ENCODE results near the gene AGXT.

Gene AGXT

DNA sequence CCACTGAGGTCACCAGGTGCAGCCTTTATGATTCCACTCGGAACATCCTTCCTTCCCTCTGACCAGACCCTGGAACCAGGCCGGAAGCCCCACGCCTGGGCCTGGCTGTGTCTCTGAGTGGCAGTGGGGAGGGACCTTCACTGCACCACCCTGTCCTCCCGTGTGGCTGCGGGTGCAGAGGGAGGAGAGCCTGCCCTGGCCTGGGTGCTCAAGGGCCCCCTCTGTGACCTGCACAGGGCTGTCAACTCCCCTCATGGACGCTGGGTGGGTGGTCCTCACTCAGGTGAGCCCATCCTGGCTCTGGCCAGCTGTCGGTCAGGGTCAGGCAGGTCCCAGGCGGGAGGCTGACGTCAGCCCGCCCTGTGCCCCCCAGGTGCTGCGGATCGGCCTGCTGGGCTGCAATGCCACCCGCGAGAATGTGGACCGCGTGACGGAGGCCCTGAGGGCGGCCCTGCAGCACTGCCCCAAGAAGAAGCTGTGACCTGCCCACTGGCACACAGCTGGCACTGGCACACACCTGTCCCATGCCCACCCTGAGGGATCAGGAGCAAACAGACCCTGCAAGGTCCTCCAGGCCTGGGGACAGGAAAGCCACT, 9.8 kb downstream of the AGXT start:
- Mint-ChIP-seq H3K4me1 (no peaks in the 10 kb centered on the region), H3K4me3 (no peak overlapping the region), H3K36me3 (ENCODE audit: low read depth) (no peaks in the 10 kb centered on the region), H3K27ac (no peak overlapping the region), H3K27me3 (ENCODE audit: low read depth) (peaks cover 12% of the 10 kb centered on the region), H3K9me3 (no peaks in the 10 kb centered on the region)
- TF ChIP-seq, protein P1, sequence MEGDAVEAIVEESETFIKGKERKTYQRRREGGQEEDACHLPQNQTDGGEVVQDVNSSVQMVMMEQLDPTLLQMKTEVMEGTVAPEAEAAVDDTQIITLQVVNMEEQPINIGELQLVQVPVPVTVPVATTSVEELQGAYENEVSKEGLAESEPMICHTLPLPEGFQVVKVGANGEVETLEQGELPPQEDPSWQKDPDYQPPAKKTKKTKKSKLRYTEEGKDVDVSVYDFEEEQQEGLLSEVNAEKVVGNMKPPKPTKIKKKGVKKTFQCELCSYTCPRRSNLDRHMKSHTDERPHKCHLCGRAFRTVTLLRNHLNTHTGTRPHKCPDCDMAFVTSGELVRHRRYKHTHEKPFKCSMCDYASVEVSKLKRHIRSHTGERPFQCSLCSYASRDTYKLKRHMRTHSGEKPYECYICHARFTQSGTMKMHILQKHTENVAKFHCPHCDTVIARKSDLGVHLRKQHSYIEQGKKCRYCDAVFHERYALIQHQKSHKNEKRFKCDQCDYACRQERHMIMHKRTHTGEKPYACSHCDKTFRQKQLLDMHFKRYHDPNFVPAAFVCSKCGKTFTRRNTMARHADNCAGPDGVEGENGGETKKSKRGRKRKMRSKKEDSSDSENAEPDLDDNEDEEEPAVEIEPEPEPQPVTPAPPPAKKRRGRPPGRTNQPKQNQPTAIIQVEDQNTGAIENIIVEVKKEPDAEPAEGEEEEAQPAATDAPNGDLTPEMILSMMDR (IDR thresholded peaks at IDR 0.05; ENCODE audit: unreplicated experiment in 3 of 3): no peak

DNA sequence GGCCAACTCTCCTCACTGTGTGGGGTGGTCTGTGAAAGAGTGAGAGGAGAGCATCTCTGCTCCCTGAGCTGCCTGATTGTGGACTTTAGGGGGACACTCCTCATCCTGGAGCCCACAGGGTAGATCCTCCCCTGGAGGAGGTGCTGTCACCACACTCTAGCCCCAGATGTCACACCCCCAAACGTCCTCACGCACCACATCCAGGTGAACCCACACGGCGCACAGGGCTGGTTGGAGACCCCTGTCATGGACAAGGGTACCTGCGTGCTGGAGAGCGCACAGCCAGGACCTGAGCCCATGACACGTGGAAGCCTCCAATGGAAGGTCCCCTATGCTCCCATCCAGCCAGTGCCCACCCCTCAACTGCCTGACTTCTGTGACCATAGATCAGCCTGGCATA, 10.5 kb downstream of the AGXT start:
- Mint-ChIP-seq H3K4me3 (no peak overlapping the region), H3K9me3 (no peaks in the 10 kb centered on the region), H3K36me3 (ENCODE audit: low read depth) (no peaks in the 10 kb centered on the region), H3K27ac (no peak overlapping the region), H3K27me3 (ENCODE audit: low read depth) (peaks cover 12% of the 10 kb centered on the region), H3K4me1 (no peaks in the 10 kb centered on the region)
- TF ChIP-seq, protein P1 (IDR thresholded peaks at IDR 0.05; ENCODE audit: unreplicated experiment in 3 of 3): no peak

DNA sequence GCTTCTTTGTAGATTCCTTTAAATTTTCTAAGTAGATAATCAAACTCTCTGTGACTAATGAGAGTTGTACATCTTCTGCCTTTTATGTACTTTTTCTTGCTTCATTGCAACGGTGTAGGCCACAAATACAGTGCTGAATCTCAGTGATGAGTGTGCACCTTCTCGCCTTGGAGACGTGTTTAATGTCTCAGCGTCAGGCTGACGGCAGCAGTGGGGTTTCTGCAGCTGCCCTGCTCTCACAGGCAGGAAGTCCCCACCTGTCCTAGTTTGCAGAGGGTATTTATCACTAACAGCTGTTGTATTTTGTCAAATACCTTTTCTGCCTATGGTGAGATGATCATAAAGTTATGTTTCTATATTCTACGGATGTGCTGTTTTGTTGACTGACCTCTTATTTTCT, 13.3 kb downstream of the AGXT start:
- H3K27me3 Mint-ChIP-seq (ENCODE audit: low read depth): peaks cover 12% of the 10 kb centered on the region

DNA sequence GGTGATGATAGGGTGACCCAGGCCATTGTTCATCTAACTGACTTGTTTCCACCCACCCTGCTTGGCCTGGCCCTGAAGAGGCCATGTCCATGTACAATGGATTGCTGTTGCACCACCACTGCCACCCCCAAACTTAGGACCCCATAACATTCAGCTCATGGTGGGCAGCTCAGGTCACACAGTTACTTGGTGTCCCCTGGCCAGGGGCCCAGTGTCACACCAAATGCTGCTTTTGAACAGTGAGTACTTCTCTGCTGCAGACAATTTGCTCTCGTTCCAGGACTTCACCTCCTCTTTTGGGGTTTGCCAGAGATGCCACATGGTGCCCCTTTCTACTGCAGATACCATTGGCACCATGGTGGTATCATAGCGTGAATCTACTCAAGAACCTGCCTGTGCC, 15.6 kb downstream of the AGXT start:
- no peak overlapping the region for H3K4me3 Mint-ChIP-seq
- no peaks in the 10 kb centered on the region for H3K36me3 Mint-ChIP-seq (ENCODE audit: low read depth)
- no peaks in the 10 kb centered on the region for H3K4me1 Mint-ChIP-seq
- peaks cover 12% of the 10 kb centered on the region for H3K27me3 Mint-ChIP-seq (ENCODE audit: low read depth)
- TF ChIP-seq, protein P1 (IDR thresholded peaks at IDR 0.05; ENCODE audit: unreplicated experiment in 3 of 3): no peak
- no peaks in the 10 kb centered on the region for H3K9me3 Mint-ChIP-seq
- H3K27ac Mint-ChIP-seq: no peak overlapping the region

More for the DNA sequence above, 13.3 kb downstream of the AGXT start:
- no peak overlapping the region for H3K4me3 Mint-ChIP-seq
- TF ChIP-seq, protein P1 (IDR thresholded peaks at IDR 0.05; ENCODE audit: unreplicated experiment in 3 of 3): no peak
- no peaks in the 10 kb centered on the region for H3K9me3 Mint-ChIP-seq
- H3K4me1 Mint-ChIP-seq: no peaks in the 10 kb centered on the region
- H3K27ac Mint-ChIP-seq: peak overlapping the region in 1 of 3 experiments; percentile 32
- H3K36me3 Mint-ChIP-seq (ENCODE audit: low read depth): no peaks in the 10 kb centered on the region

DNA sequence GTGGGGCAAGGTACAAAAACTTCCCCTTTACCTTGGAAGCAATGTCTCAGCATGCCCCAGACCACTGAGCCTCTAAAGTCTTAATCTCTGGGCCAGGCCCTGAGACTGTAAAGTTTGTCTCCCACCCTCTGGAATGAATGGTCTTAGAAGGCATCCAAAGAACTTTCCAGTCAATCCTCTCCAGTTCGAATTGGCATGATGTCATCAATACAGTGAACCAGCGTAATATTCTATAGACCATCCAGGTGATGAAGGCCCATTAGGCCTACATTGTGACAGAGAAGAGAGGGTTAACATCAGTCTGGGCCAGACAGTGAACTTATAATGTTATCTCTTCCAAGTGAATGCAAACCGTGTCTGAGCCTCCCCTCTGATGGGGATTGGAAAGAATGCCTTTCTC, 16.1 kb downstream of the AGXT start:
- no peak overlapping the region for H3K4me3 Mint-ChIP-seq
- TF ChIP-seq, protein P1 (IDR thresholded peaks at IDR 0.05; ENCODE audit: unreplicated experiment in 3 of 3): no peak
- no peaks in the 10 kb centered on the region for H3K9me3 Mint-ChIP-seq
- H3K36me3 Mint-ChIP-seq (ENCODE audit: low read depth): no peaks in the 10 kb centered on the region
- H3K27ac Mint-ChIP-seq: no peak overlapping the region
- H3K4me1 Mint-ChIP-seq: no peaks in the 10 kb centered on the region
- H3K27me3 Mint-ChIP-seq (ENCODE audit: low read depth): peaks cover 9% of the 10 kb centered on the region

DNA sequence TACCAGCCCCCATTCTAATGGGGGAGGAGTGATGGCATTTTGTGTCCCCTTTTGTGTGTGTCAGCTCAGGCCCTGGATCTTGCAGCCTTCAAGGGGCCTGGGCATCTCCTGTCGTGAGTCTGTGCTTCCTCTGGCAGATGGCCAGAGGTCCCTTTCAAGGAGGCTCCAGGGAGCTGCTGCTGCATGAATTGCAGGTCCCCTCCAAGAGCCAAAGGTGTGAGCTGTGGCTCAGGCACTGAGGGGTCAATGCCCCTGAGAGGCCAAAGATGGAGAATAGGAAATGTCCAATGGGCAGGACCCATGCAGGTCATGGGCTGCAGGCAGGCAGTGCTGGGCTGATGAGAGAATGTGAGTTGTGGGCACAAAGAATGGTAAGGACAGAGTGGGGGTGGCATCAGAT, 16.9 kb downstream of the AGXT start:
- no peak overlapping the region for H3K27ac Mint-ChIP-seq
- H3K36me3 Mint-ChIP-seq (ENCODE audit: low read depth): no peaks in the 10 kb centered on the region
- peaks cover 1% of the 10 kb centered on the region for H3K27me3 Mint-ChIP-seq (ENCODE audit: low read depth)
- H3K9me3 Mint-ChIP-seq: no peaks in the 10 kb centered on the region
- no peak overlapping the region for H3K4me3 Mint-ChIP-seq
- TF ChIP-seq, protein P1 (IDR thresholded peaks at IDR 0.05; ENCODE audit: unreplicated experiment in 3 of 3): no peak
- H3K4me1 Mint-ChIP-seq: no peaks in the 10 kb centered on the region
